GM23248 (cell line): Measurements from ENCODE around the gene SLC44A4. TPM values are rescaled to one million over a fixed set of nuclear protein-coding genes. Genes with fewer than 3 reads are reported as not detected.
"Not testable (repeated sequence)": the region's sequence is repeated elsewhere in the genome, so short reads cannot be mapped to it uniquely, and the experiment has no call there.

Source experiments
- DNase-seq: peaks from one replicate; pipeline ENCODE4 v3.0.0-alpha.2; 2015
- H2AFZ ChIP-seq: fragments of 200-600 bp; sonication (generic); 2 replicates; pipeline ENCODE4 v1.6.1; 2016; ENCODE audit warnings: antibody characterized with exemption
- H3F3A ChIP-seq: fragments of 200-600 bp; sonication (generic); 2 replicates; pipeline ENCODE4 v1.6.1; 2016; ENCODE audit warnings: mild to moderate bottlenecking, antibody characterized with exemption, mixed run types; ENCODE audit not compliant: insufficient read depth
- H3K27ac ChIP-seq: fragments of 200-600 bp; sonication (generic); 2 replicates; pipeline ENCODE4 v1.5.1; 2016; ENCODE audit warnings: mild to moderate bottlenecking
- H3K27me3 ChIP-seq: fragments of 200-600 bp; sonication (generic); replicated peaks from 2 replicates; pipeline ENCODE4 v1.6.1; 2016; ENCODE audit warnings: mild to moderate bottlenecking; ENCODE audit not compliant: insufficient read depth
- H3K36me3 ChIP-seq: fragments of 200-600 bp; sonication (generic); 2 replicates; pipeline ENCODE4 v1.6.1; 2016; ENCODE audit warnings: low read depth, mild to moderate bottlenecking
- H3K4me1 ChIP-seq: fragments of 200-600 bp; sonication (generic); 2 replicates; pipeline ENCODE4 v1.6.1; 2016; ENCODE audit warnings: mild to moderate bottlenecking; ENCODE audit not compliant: insufficient read depth
- H3K4me2 ChIP-seq: fragments of 200-600 bp; sonication (generic); one replicate; pipeline ENCODE4 v1.6.1; 2016; ENCODE audit warnings: mild to moderate bottlenecking; ENCODE audit not compliant: unreplicated experiment
- H3K4me3 ChIP-seq: fragments of 200-600 bp; sonication (generic); 2 replicates; pipeline ENCODE4 v1.5.1; 2016; ENCODE audit warnings: mild to moderate bottlenecking
- H3K79me2 ChIP-seq: fragments of 200-600 bp; sonication (generic); 2 replicates; pipeline ENCODE4 v1.6.1; 2016; ENCODE audit warnings: mild to moderate bottlenecking; ENCODE audit not compliant: insufficient read depth
- H3K9ac ChIP-seq: fragments of 200-600 bp; sonication (generic); 2 replicates; pipeline ENCODE4 v1.6.1; 2016; ENCODE audit warnings: mild to moderate bottlenecking
- H3K9me2 ChIP-seq: fragments of 200-600 bp; sonication (generic); 2 replicates; pipeline ENCODE4 v1.6.1; 2016; ENCODE audit warnings: mixed run types, mild to moderate bottlenecking, moderate library complexity; ENCODE audit not compliant: insufficient read depth
- H3K9me3 ChIP-seq: fragments of 200-600 bp; sonication (generic); one replicate; pipeline ENCODE4 v1.6.1; 2017; ENCODE audit warnings: low read depth
- H4K20me1 ChIP-seq: fragments of 200-600 bp; sonication (generic); 2 replicates; pipeline ENCODE4 v1.6.0; 2016; ENCODE audit not compliant: insufficient read depth
- EZH2 ChIP-seq: fragments of 200-600 bp; sonication (generic); IDR thresholded peaks from 2 replicates; pipeline ENCODE4 v1.6.1; 2018; ENCODE audit warnings: antibody characterized with exemption, mild to moderate bottlenecking; ENCODE audit not compliant: insufficient read depth, poor library complexity, severe bottlenecking
- EZH2phosphoT487 ChIP-seq: fragments of 200-600 bp; sonication (generic); IDR thresholded peaks from 2 replicates; pipeline ENCODE4 v1.6.1; 2018; ENCODE audit warnings: antibody characterized with exemption, moderate library complexity, mild to moderate bottlenecking, low read depth; ENCODE audit not compliant: insufficient read depth
- WGBS, 2 experiments: methylation state at CpG; one replicate each; pipeline ENCODE4 v1.1.6; 2015 to 2017; ENCODE audit warnings: low lambda C conversion rate in 2 of 2, low coverage in 1 of 2; ENCODE audit errors: missing lambda C conversion rate in 2 of 2; 5-methylcytosine and 5-hydroxymethylcytosine counted together
- in situ Hi-C: fragments of 300-500 bp; cut with MboI; formaldehyde crosslinking; loops from 2 replicates; pipeline ENCODE4 v1.15.0; 2020
- polyA plus RNA-seq: library from polyadenylated mRNA; unstranded; fragments of >200 nt; fragmentation: Nextera tagmentation; extraction: Ambion mirVana; gene quantifications from 2 replicates; pipeline ENCODE4 v1.2.1, GENCODE V29; 2016
- total RNA-seq: library from RNA; depleted of rRNA; stranded (reverse); fragments of >200 nt; shearing (Covaris generic); gene quantifications from 2 replicates; pipeline ENCODE4 v1.2.3, GENCODE V29; 2014

The SLC44A4 gene
- total and polyA plus RNA-seq, 2 experiments from 2014 or later: not detected

DNA sequence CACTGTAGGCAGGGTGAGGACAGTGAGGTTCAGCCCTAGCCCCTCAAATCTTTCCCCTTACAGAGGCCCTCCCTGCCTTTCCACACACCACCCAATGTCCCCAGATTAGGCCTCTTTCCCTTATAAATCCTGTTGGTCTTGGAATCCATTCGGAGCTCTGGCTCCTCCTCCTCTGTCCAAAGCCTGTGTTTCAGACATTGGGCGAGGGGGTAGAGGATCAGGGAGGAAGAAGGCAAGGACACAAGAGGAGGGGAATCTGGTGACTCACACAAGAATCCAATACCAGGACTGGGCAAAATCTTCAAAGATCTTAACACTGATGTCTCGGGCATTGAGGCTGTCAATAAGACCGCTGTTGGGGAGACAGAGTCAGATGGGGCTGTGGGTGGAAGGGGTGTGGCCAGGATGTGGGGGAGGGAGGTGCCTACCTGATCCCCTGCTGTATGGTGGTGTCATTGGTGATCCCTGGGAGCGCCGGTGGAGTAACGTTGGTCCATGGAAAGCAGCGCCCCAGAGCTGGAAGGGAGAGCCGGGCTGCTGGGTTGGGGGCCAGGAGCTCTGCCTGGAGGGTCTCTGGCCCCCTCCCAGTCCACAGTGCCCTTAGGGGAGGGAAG, 7.6 kb downstream of the SLC44A4 start:
- WGBS, 2 experiments: 47% methylated on average over 9 of the region's 9 CpGs
- Histone ChIP-seq H3K79me2 (no peaks in the 10 kb centered on the region), H3K27ac (no peak overlapping the region), H3K9me3 (no peaks in the 10 kb centered on the region), H3K4me3 (no peak overlapping the region), H3K9me2 (no peaks in the 10 kb centered on the region), H3F3A (no peaks in the 10 kb centered on the region), H3K36me3 (no peaks in the 10 kb centered on the region), H3K4me1 (no peaks in the 10 kb centered on the region), H3K9ac (no peak overlapping the region), H3K27me3 (no peaks in the 10 kb centered on the region), H2AFZ (no peak overlapping the region), H3K4me2 (no peak overlapping the region), H4K20me1 (no peaks in the 10 kb centered on the region)
- no peak for DNase-seq
- in situ Hi-C loops: no loop called here
- no peak for TF ChIP-seq EZH2
- TF ChIP-seq EZH2phosphoT487: no peak

DNA sequence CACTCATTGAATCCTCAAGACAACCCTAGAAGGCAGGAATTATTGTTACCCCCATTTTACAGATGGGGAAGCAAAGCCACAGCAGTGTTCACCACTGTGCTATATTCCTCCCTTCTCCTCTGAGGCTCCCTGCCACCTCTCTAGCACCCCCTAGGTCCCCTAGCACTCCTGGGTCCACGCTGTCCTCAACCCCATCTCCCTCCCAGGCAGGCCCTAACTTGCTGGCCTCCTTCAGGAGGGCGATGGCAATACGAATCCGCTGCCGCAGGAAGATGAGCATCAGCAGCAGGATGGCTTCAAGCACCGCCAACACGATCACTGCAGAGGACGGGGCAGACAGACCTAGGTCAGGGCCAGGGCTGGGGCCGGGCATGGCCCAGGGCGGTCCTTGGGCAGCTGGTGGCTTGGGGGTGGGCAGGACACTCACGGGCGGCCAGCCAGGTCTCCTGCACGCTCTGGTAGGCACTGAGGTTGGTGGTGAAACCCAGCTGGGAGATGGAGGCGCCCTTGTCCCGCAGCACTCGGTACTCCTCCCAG, 8.3 kb downstream of the SLC44A4 start:
- no peak for DNase-seq
- H3K4me2 ChIP-seq: no peak overlapping the region
- H3K4me1 ChIP-seq: no peaks in the 10 kb centered on the region
- H3K9me2 ChIP-seq: no peaks in the 10 kb centered on the region
- H3K27me3 ChIP-seq: no peaks in the 10 kb centered on the region
- H2AFZ ChIP-seq: no peak overlapping the region
- H3K9me3 ChIP-seq: no peaks in the 10 kb centered on the region
- 59 to 64% methylated on average over 14 to 16 of the region's 16 CpGs for WGBS, 2 experiments
- H3K27ac ChIP-seq: no peak overlapping the region
- H3K36me3 ChIP-seq: no peaks in the 10 kb centered on the region
- in situ Hi-C loops: no loop called here
- H3F3A ChIP-seq: no peaks in the 10 kb centered on the region
- TF ChIP-seq EZH2phosphoT487: no peak
- TF ChIP-seq EZH2: no peak
- no peak overlapping the region for H3K4me3 ChIP-seq
- no peaks in the 10 kb centered on the region for H4K20me1 ChIP-seq
- H3K79me2 ChIP-seq: no peaks in the 10 kb centered on the region
- no peak overlapping the region for H3K9ac ChIP-seq

DNA sequence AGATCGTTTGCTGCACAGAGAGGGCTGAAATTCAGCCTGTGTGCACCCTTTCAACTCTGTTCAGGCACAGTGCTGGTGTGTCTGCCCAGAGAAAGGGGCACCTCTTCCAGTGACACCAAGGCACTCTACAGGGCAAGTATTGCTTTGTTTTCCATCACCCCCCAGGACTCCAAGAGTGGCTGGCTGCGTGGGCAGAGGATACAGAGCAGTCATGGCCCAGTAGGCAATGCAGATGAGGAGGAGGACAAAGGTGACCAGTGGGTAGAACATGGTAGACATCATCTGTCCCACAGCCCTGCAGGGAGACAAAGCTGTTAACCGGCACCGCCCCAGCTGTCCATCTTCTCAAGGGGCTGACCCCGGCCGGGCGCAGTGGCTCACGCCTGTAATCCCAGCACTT, 9.5 kb downstream of the SLC44A4 start:
- Histone ChIP-seq H3K9me3 (no peaks in the 10 kb centered on the region), H4K20me1 (no peaks in the 10 kb centered on the region), H3F3A (no peaks in the 10 kb centered on the region), H3K9me2 (no peaks in the 10 kb centered on the region), H3K36me3 (no peaks in the 10 kb centered on the region), H3K9ac (no peak overlapping the region), H3K27me3 (no peaks in the 10 kb centered on the region), H3K4me3 (no peak overlapping the region), H3K27ac (no peak overlapping the region), H3K4me2 (no peak overlapping the region), H3K79me2 (no peaks in the 10 kb centered on the region), H2AFZ (no peak overlapping the region), H3K4me1 (no peaks in the 10 kb centered on the region)
- no peak for TF ChIP-seq EZH2
- TF ChIP-seq EZH2phosphoT487: no peak
- 46 to 78% methylated on average over 2 to 8 of the region's 8 CpGs for WGBS, 2 experiments
- DNase-seq: no peak
- in situ Hi-C loops: no loop called here

DNA sequence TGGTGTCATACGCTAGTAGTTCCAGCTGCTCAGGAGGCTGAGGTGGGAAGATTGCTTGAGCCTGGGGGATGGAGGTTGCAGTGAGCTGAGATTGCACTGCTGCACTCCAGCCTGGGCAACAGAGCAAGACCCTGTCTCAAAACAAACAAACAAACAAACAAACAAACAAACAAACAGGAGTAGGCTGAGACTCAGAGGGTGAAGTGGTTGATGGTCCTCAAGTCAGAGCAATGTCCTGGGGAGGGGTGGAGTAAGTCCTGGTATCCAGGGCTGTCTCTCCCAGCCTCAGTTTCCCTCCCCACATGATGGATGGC, 10.2 kb downstream of the SLC44A4 start:
- WGBS, 2 experiments: 100% methylated on average over 1 of the region's 1 CpG
- H3K4me1 ChIP-seq, H3K27ac ChIP-seq, H3K4me2 ChIP-seq, H3K9me3 ChIP-seq, H3K36me3 ChIP-seq, H3K27me3 ChIP-seq, H4K20me1 ChIP-seq, DNase-seq, H3K4me3 ChIP-seq, H3K9me2 ChIP-seq, H3K9ac ChIP-seq, H3K79me2 ChIP-seq, H2AFZ ChIP-seq, in situ Hi-C loops, H3F3A ChIP-seq: not testable (repeated sequence)
